Inflammatory macrophage treated with lipopolysaccharide for 4 hours (primary cell): ENCODE data around the gene LYPD3.

Source experiments
- DNase-seq: peaks from one replicate; pipeline ENCODE4 v3.0.0-alpha.2; 2020

Gene LYPD3

GRCh38 chr19:43429395-43429794 is 36.0 kb downstream of the LYPD3 start:
- no peak for DNase-seq

- no peak for DNase-seq
These were observed 39.6 kb downstream of the LYPD3 start for GRCh38 chr19:43425567-43426392.

GRCh38 chr19:43423779-43424178 is 41.6 kb downstream of the LYPD3 start:
- no peak for DNase-seq

GRCh38 chr19:43422689-43423066 is 42.7 kb downstream of the LYPD3 start:
- DNase-seq, result no peak

- no peak for DNase-seq
These were observed 43.3 kb downstream of the LYPD3 start for GRCh38 chr19:43422000-43422688.

- no peak for DNase-seq
These were observed 44.5 kb downstream of the LYPD3 start for GRCh38 chr19:43420954-43421353.

- DNase-seq, result peak; percentile 15
These were observed 48.3 kb downstream of the LYPD3 start for GRCh38 chr19:43416951-43417623.

GRCh38 chr19:43414554-43414953 is 50.9 kb downstream of the LYPD3 start, which contains the start of gene TEX101:
TEX101 (plus strand) TSS chr19:43414890; CDS start chr19:43415920, 1,030 bp downstream.
- no peak for DNase-seq

GRCh38 chr19:43412441-43412840 is 53.0 kb downstream of the LYPD3 start:
- no peak for DNase-seq
